Mammary epithelial cell (primary cell): ENCODE measurements around the gene AHRR.
"Not testable (repeated sequence)": the region's sequence is repeated elsewhere in the genome, so short reads cannot be mapped to it uniquely, and the experiment has no call there.

ENCODE experiments used
- CTCF ChIP-seq, 2 donors: IDR thresholded peaks in 1 of 2; conservative IDR thresholded peaks in 1 of 2; 2 replicates each; pipeline ENCODE4 v1.5.1; 2011 to 2012; ENCODE audit warnings: inconsistent platforms in 2 of 2, low read length in 2 of 2, mild to moderate bottlenecking in 2 of 2, control low read depth in 1 of 2, low read depth in 1 of 2; ENCODE audit not compliant: insufficient read depth in 1 of 2; ENCODE audit errors: extremely low read depth in 1 of 2
- EZH2 ChIP-seq: IDR thresholded peaks from 2 replicates; pipeline ENCODE4 v1.6.1; 2012; ENCODE audit warnings: low read length, inconsistent platforms, borderline replicate concordance

- not testable (repeated sequence) for TF ChIP-seq CTCF (conservative IDR thresholded peaks at IDR 0.05 in 1 of 2, IDR thresholded peaks at IDR 0.05 in 1 of 2; ENCODE audit: extremely low read depth in 1 of 2, insufficient read depth in 1 of 2, low read depth in 1 of 2, low read length in 2 of 2); EZH2
Measured at GRCh38 chr5:402219-402614, 80.7 kb downstream of the AHRR start.
